ENCODE measurements around the gene PNISR.

DNA sequence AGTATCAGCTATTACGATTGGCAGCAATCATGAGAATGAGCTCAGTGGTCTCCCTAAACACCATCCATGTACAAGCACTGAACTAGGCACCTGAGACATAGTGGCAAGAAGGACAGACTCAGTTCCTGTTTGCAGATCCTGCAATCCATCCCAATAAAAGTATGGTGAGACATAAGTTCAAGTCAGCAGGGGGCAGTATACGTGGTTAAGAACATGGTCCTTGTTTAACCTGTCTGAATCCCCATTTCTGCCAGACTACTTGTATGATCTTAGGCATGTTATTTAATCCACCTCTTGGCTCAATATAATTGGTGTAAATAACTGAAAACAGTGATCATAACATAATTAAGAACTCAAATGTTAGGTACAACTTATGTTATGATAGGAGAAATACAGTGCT lies 33.2 kb upstream of the PNISR start:
- TF ChIP-seq POLR2AphosphoS5 (IDR thresholded peaks at IDR 0.05; ENCODE audit: borderline replicate concordance, low read depth, low read length) (no peak), EZH2 (IDR thresholded peaks at IDR 0.05) (no peak)

Data from SK-N-MC (cell line).